GM04504 (cell line): ENCODE results near the gene FSHR.

Source experiments
- DNase-seq: peaks from one replicate; pipeline ENCODE4 v3.0.0-alpha.2; 2012; ENCODE audit warnings: low read depth

The FSHR gene

DNA sequence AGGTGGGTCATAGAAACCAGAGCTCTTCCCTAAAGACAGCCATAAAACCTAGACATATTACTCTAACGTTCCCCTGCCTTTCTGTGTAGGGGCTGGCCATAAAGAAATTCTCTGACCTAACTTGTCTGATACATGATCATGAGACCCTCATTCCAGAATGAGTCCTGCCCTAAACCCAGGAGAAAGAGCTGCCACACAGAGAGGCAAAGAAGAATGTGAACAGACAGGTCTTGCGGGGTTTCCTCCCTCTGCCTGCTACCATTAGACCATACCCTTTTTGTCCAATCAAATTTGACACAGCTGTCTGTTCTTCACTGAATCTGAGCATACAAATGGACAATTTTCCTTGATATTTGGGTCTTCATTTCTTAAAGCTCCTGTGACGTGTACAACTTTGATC, 200.0 kb downstream of the FSHR start:
- DNase-seq = no peak

DNA sequence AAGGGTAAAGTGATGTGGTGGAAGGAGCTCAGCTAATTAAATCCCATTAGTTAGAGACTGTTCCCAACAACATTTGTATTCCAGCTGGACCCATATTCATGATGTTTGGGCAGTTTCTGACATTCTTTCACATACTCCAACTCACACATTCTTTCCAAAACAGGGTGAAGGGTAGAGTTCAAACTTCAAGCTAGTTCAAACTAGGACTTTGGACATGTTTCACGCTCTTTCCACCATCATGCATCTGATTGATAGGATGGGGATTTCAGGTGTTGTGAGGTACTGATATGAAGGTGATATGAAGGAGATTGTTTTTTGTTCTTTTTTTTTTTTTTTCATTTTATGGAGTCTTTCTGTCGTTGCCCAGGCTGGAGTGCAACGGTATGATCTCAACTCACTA, 201.7 kb downstream of the FSHR start:
- DNase-seq = no peak

DNA sequence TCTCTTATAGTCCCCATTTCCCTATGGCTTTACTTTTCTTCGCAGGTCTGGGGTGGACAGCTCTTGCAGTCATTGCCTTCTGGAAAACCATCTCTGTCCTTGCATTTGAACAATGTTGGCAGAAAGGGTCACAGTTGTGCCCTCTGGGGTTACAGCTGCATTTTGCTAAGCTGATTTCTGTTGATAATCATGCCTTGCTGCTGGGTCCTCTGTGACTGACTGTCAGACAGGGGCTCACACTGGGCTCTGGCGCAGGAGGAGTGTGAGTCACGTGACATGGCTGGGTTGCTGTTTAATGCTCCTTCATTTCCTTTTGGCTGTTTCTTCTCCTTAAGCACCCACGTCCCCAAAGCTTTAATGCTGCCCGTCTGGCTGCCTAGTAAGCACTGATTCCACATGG, 202.2 kb downstream of the FSHR start:
- no peak for DNase-seq

DNA sequence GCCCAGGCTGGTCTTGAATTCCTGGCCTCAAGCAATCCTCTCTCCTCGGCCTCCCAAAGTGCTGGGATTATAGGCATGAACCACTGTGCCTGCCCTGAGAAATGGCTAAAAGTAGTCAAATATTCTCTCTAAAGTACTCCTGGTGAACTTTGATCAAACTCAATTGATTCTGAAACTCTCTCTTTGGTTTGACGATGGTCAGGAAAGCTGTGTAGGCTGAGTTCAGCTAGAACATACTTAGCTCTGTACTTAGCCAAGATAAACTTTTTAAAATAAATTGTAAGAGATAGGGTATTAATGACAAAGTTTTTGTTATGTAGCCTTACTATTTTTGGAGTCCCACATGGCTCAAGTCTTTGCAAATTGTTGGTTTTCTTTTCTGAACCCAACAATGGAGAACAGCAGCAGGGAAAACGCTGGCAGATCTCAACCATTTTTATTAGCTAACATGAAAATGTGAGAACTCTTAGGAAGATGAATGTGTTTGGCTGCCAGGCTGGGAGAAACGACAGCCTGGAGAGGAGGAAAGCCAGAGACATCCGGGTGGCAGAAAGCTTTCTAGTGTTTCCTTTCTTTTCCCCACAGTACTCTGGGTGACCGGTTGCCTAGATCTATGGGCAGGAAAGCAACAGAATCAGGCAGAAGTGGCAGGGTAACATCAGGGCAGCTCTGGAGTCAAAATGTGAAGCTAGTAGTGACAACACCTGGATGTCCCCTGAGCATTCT, 205.8 kb downstream of the FSHR start:
- DNase-seq = no peak

DNA sequence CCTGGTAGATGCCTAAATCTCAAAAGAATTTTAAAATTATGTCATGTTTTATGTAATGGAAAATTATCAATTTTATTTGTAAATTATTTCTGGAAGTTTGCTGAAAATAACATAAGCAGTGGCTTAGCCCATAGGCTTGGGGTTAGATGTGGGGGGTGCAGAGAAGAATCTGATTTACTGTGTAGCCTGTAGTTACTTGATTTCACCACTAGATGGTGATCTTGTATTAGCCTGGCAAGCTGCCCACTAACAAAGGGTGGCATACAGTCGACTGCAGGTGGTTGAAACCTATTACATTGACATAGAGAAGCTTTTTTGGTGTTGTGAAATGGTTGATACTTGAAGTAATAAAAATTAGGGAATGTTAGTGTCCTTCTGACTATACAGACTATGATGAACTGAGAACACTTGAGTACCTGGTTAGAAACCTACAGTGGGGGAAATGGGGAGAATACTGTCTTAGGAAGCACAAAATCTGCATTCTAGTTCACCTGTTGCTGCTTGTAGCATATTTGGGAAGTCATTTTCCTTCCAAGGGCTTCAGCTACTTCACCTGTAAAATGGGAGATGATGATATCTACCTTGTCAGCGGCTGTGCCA, 207.8 kb downstream of the FSHR start:
- DNase-seq = peak; percentile 23

DNA sequence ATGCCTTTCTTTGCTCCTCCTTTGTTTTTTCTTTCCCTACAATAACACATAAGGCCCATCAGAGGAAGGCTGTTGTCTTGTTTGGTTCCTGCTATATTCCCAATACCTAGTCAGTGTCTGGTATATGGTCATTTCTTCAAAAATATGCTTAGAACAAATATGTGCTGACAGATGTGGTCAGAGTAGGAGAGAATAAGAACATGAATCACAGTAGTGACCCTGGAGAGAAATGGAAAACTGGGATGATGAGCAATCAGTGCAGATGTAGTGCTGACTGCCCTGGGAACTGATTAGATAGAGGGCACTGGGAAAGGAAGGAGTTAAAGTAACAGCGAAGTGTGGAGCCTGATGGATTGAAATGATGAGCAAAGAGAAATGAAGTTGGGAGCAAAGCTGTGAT, 209.4 kb downstream of the FSHR start:
- DNase-seq = no peak

DNA sequence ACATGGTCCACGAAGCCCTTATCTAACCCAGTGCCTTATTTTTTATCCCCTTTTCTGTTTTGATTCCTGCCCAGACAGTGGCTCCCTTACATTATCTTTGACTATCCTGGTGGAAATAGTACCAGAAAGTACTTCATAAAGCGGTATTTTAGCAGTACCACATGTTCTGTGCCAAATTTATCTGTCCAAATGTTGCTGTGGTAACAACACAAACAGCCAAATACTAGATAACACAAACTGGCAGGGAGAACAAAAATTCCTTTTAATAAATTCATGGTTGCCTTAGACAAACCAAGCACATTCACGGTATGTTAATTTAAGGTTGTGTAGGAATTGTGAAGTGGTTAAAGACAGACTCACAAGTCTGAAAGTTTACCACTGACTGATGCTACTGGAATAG, 210.9 kb downstream of the FSHR start:
- DNase-seq = no peak

DNA sequence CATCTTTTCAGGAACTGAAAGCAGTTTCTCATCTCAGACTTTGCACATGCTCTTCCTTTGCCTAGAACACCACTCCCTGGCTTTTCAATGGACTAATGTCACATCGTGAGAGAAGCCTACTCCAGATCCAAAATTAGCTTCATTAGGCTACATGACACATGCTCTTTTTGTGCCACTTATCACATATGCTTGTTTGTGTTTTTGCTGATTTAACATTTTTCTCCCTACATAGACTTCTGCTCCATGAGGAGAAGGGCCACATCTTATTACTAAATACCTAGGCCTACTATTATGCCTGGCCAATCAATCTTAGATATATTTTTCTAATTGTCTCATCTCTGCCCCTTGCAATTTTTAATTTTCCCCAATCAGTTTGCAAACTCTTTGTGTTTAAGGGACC, 212.4 kb downstream of the FSHR start:
- no peak for DNase-seq

DNA sequence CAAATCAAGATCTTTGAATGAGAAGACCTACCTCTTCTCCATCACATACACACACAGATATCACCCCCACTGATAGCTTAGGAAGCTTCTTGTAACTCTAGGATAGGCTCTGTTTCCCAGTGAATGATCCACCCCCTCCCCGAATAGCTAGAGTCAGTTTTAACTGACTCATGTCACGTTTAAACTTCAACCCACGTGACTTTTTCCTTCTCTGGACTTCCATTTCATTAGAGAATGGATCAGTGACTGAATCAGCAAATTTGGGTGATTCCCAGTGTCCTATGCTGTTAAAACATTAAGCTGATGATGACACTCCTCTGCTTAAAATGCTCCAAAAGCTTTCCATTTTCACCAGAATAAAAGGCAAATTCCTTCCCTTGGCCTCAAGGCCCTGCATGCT, 212.9 kb downstream of the FSHR start:
- no peak for DNase-seq

DNA sequence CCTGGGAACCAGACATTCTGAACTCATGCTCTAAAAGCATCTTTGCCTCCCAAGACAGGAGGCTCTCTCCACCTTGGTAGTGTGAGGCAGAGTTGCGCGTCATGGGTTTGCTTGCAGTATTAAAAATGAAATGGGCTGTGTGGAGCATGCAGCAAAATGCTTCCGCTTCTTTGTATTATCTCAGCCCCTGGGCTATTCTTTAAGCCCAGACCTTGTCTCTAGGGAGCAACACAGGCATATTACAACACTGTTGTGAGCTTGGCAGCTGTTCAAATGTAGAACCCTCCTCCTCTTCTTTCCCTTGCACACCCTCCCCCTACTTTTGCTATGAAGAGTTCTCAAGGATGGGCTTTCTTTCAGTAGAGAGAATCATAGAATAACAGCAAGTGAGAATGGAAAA, 213.7 kb downstream of the FSHR start:
- DNase-seq = no peak

DNA sequence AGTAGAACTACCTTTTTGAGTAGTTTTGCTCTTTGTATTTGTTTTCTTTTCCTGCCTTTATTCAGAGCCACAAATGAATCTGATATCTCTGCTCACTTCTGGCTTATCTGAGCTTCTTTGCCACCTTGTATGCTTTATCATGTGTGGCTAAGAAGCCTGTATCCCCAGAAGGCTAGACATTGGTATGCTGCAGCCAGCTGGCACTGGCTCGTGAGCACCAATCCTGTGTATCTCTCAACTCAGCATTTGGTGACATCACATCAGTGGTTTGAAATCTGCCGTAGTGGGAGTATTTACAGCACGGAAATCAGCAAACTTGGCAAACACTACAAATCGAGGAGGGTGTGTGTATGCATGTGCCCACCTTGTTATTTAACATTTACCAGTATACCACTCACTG, 215.1 kb downstream of the FSHR start:
- no peak for DNase-seq

DNA sequence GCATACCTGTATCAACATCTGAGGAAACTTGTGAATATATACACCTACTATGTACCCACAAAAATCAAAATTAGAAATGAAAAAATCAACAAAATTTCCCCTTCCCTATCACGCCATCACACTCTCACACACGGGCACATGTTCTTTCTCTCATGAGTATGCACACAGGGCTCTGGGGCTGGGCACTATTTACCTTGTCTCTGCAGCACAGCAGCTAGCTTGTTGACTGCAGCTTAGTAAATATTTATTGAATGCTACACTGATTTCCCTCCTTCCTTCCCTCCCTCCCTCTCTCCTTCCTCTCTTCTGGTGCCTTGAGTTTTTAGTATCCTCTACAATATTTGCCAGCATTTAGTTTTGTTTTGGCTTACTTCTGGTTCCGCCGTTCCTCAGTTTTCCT, 216.1 kb downstream of the FSHR start:
- DNase-seq = no peak

DNA sequence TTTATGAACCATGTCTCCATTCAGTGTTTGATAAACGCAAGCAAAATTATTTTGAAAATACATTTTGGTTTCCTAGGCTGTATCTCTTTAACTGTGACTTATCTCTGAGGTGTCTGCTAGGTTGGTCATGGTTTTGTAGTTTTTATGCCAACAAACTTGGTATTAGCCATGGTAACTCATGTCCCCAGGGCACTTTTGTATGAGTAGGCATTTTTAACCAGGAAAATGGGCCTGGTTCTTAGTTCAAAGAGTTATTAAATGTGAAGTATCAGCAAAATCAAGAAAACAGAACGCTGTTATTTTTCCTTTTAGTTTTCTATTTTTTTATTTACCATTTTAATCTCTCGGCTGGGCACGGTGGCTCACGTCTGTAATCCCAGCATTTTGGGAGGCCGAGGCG, 219.5 kb downstream of the FSHR start:
- no peak for DNase-seq

DNA sequence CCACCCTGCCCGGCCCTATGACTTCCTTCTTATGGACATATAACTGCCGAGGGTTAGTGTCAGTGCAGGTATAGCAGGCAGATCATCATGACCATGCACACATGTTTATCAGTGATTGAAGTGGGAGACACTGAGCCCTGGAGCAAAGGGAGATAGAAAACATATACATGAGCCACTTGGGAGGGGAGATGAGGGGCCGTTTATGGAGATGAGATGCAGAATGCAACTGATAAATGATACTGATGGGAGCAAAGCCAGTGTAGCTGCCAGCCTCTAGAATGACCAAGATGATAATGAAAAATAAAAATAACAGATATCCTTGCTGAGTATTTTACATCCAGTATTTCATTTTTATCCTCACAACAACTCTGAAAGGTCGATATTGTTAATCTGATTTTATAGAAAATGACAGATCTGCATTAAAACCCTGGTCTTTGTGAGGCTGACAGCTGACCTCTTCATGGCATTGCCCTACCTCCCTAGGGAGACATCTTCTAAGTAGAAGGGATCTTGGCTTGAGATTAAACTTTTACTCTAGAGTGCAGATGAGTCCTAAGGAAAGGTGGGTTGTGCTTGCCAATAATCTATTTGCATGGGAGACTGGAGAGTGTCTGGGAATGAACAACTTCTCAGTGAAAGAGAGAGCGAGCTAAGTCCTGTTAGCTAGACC, 220.4 kb downstream of the FSHR start:
- no peak for DNase-seq

DNA sequence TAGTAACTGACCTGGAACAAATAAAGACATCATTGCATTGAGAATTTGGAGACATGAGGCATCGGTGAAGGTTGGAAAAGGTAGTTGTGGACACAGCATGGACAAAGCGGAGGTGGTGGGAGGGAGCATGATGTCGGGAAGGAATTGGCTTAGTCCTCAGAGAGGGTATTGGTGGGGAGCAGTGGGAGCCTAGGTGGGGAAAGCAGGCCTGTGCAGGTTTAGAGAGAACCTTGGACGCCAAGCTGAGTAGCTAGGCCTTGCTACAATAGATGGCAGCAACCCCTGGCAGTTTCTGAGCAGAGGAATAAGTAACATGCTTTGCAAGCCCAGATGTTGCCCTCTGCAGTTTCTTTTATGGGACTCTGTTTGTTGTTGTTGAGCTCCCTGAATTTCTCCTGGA, 221.6 kb downstream of the FSHR start:
- no peak for DNase-seq

DNA sequence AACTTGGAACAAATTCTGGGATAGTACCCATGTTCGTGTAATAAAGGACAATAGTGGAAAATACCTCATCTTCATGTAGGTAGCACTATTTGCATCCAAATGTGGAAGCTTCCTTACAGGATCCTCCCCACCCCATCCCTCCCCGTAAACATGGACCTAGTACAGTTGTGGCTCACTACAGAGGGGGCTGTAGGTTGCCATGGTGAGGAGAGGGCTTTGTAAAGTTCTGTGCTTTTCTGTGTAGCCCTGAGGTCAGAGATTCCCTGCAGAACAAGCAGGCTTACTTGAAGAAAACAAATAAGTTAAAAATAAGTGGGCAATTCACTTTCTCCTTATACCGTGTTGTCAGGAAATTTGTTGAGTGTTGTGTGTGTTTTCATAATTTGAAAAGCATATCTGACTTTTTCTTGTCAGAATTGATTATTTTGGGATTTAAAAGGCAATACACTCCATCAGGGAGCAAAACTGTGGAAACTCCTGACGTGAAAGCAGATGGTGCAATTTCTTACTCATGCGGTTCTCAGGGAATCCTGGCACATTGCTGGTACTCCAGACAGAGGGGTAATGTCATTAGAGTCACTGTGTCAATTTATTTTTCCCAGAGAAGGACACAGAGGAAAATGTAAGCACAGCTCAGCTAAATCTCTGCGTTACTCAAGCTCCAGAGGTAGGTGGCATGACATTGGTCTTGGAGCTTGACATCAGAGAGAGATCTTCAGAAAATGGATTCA, 224.6 kb downstream of the FSHR start:
- DNase-seq = no peak

DNA sequence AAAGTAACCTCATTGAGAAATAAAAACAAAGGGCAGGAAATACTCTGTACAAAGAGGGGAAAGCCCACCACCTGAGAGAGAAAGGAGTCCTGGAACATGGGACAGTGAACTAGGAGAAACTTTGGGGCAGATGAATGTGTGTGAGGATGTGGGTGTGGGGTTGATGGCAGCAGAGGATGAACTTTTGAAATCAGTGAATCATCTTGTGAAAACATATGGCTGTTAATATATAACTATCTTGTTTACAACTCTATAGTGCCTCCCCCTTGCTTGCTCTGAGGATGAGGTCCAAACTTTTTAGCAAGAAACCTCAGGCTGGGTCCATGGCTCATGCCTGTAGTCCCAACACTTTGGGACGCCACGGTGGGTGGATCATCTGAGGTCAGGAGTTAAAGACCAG, 227.0 kb downstream of the FSHR start:
- DNase-seq = no peak

DNA sequence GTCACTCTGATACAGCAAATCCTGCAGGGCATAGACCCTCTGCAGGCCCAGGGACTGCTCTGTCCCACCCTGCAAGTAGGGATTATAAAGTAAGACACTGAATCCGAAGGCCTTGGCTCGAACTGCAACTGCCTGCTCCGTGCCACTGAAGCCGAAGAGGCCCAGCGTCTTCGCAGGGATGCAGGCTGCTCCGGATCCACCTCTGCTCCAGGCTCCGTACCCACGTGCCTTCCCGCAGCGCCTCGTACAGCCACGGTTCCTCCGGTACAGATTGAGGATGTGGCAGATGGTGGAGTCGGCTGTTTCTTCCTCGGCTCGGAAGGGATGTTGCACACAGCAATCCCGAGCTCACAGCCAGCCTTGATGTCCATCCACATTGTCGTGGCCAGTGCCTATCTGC, 238.4 kb downstream of the FSHR start:
- no peak for DNase-seq

DNA sequence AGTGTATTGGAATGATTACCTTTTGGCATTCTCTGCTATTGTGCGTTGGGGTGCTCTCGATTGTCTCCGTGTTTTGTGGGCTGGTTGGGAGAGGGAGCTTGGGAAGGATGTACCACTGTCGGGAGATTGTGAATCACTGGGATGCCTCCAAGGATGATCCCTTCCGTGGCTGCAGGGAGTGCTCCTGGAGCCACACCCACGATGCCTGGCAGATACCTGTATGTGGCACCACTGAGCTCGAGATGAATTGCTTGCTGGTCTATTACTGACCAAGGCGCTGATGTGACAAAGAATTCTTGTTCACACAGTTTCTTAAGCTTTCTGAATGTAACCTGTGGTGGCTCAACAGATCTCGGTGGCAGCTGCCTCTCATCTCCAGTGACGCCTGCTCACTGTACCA, 239.1 kb downstream of the FSHR start:
- DNase-seq = no peak

DNA sequence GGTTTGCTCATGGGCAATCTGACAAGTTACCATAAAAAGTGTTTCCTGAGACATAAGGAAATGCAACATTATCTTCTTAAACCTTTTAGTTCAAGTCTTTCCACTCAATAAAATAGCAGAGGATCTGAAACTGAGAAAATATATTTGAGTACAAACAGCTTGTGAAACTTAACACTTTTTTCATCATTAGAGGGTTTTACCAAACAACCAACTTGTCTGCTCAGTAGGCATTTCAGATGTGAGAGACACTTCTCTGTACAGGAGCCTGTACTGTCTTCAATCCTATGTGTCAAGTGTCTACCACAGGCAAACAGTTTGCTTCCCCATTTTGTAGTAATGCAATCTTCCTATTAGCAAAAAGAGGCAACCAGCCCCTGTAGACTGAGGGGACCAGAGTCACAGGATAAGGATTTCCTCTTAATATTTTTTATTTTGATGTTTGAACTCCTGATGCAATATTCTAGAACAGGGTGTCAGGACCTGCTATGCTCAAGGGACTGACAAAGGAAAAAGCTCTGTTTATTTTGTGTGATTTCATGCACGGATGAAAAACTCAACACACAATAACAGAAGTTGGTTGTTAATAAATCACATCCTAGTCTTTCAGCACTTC, 239.7 kb downstream of the FSHR start:
- no peak for DNase-seq
